ENCODE data around the gene TAOK3. TPM values are rescaled to one million over a fixed set of nuclear protein-coding genes. Genes with fewer than 3 reads are reported as not detected.

Gene TAOK3
- total RNA-seq = 12.3 and 29.5 TPM in 2 replicates

DNA sequence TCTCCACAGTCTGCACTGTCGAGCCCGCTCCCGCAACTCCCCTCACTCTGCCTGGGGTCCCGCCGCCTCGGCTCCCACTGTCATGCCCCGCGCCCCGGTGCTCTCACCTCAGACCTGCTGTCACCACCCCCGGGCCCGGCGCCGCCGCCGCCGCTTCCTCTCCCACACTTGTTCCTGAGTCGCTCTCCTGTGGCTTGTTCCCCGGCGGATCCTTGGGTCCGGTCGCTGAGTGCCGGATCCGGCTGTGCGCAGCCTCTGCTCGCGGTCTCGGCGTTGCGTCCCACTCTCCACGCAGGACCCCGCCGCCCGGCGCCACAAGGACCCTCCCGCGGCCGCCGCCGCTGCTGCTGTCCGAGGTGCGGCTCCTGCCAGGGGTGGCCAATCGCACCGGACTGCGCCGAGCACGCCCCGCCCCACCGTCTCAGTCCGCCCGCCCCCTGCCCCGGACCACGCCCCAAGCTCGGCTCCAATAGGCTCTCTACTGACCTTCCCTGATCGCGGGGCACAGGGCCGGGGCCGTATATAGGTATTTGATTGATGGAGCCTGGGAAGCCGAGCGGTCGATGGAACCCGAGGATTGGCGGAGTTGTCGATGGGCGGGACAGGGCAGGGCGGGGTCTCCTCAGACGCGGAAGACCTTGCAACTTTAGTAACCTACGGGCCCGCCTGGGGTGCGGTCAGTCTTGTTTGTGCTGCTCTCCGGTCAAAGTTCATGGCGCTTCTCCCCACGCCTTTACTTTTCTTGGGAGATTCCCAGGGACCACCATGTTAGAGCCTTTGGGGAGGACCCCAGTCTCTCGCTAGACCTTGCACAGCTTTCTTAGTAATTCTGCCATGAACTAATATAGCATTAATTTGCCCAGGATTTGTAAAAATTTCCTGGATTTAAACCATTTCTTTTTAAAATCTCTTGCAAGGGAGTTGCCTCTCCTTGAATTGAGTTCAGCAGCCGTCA lies at the start of gene TAOK3:
Gene TAOK3, minus strand, starts transcription at position 367 of the 955 bp plus-strand sequence. CDS start 117,340 bp downstream, outside the sequence.

DNA sequence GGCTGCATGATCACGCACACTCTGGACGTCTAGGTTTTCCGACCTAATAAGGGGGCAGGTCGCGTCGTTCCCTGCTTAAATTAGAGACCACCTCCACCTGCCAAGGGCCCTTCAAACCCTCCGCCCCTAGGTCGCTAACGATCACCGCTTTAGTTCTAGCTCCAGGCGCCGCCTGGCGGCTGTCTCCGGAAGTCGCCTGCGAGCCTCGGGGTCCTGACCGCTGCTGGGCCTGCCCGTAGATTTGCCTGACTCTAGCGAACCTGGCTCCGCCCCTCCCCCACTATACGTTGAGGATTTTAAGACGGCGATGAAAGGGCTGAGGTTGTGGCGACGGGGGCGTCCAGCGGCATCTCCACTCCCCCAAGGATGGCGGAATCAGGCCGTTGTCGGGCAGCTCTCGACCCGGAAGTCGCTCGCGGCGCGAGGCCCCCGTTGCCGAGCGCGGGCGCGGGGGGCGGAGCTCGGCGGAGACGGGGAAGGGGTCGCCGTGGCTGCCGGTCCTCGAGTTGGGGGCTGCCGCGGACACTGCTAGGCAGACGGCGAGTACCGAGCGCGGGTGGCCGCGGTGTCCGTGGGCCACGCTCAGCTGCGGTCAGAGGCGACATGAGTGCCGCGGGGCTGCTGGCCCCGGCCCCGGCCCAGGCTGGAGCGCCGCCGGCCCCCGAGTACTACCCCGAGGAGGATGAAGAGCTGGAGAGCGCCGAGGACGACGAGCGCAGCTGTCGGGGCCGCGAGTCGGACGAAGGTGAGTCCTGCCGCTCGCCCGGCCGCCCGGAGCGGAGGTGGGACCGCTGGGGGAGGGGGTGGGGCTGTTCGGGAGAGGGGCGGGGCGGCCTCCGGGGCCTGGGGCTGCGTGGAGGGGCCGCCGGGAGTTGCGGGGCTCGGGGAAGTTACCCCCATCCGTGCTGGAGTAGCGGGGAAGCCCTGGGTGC lies 3.6 kb upstream of the TAOK3 start, which contains the start of gene SUDS3:
Gene SUDS3, plus strand, starts transcription at position 467 of the 932 bp plus-strand sequence. Its CDS starts 137 bp downstream, at position 604.

DNA sequence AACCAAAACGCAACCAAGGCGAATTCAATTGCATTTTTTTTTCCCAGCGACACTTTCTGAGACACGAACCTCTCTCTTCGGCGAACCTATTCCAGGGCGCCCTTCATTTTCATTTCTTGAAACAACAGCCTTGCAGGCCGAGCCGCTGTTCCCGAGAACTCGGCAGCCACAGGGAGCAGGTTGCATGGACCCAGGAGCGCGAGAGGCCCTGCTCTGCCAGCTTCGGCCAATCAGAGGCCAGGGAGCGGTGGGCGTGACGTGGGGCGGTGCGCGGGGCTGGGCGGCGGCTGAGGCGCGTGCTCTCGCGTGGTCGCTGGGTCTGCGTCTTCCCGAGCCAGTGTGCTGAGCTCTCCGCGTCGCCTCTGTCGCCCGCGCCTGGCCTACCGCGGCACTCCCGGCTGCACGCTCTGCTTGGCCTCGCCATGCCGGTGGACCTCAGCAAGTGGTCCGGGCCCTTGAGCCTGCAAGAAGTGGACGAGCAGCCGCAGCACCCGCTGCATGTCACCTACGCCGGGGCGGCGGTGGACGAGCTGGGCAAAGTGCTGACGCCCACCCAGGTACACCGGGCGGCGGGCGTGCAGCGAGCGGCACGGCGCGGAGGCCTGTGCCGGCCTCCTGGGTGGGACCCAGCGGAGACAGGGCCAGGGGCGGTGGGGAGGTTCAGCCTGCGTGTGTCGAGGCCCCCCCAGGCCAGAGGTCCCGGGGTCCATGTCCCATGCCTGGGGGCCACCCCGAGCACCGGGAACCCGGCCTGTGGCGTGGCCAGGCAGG lies 236.7 kb downstream of the TAOK3 start, which contains the start of gene PEBP1:
Gene PEBP1, plus strand, starts transcription at position 337 of the 771 bp plus-strand sequence. Its CDS starts 86 bp downstream, at position 423.

DNA sequence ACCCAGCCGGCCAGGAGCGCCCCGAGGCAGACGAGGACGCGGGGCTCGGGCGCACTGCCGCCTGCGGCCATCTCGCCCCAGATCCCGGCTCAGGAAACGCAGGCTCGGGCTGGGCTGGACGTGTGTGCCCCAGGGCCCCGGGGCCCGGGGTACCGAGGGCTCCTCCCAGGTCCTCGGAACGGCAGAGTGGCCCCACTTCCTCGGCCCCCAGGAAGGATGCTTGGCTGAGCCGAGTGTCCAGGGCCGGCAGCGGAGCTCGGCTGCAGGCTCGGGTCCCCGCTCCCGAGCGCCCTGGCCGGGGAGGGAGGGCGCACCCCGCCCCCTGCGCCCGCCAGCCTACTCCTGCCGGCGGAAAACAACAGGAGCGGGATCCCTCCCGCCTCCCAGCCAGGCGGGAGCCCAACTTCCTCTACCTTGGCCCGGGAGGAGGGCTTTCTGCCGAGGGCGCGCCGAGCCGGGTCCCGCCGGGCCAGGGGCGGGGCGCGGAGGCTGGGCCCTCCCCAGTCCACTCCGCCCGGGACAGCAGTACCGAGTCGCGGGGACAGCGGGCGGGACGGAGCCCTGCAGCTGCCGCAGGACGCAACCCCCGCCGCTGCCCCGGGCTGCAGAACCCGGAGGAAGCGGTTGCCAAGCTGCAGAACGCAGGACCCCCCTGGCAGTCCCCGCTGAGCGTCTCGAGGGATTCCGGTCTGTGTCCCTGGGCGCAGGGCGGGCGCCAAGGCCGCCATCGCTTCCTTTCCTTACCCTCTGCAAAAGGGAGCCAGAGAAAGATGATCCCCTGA lies 268.9 kb downstream of the TAOK3 start, which contains the start of gene VSIG10:
Gene VSIG10, minus strand, starts transcription at position 411 of the 782 bp plus-strand sequence. Its CDS starts 340 bp downstream, at position 71.

Other genes starting within 250 kb of the TAOK3 start
- 142 and 166 TPM in 2 replicates for gene PEBP1, start 236.8 kb downstream of the TAOK3 start, total RNA-seq
- gene SUDS3, start 3.6 kb upstream of the TAOK3 start, total RNA-seq = 23.0 and 41.2 TPM in 2 replicates

Measured in bladder microvascular endothelial cell (primary cell).